ENCODE results near the gene RASA2.

DNA sequence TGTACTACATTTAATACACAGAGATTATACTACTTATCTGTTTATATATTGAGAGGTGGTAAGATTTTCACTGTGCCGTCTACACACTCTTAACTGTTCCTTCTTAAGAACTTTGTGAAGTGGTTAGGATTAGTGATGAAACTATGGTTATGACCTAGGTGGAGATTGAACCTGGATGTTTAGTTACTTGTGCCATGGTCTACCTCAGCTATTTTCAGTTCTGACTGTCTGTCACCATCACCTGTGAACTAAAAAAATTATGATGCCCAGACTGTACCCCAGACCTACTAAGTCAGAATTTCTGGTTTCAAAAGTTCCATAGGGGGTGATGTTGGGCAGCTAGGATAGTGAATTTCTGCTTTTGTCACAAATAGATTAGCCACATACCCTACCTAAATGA lies 6.4 kb downstream of the RASA2 start:
- TF ChIP-seq, protein P1, sequence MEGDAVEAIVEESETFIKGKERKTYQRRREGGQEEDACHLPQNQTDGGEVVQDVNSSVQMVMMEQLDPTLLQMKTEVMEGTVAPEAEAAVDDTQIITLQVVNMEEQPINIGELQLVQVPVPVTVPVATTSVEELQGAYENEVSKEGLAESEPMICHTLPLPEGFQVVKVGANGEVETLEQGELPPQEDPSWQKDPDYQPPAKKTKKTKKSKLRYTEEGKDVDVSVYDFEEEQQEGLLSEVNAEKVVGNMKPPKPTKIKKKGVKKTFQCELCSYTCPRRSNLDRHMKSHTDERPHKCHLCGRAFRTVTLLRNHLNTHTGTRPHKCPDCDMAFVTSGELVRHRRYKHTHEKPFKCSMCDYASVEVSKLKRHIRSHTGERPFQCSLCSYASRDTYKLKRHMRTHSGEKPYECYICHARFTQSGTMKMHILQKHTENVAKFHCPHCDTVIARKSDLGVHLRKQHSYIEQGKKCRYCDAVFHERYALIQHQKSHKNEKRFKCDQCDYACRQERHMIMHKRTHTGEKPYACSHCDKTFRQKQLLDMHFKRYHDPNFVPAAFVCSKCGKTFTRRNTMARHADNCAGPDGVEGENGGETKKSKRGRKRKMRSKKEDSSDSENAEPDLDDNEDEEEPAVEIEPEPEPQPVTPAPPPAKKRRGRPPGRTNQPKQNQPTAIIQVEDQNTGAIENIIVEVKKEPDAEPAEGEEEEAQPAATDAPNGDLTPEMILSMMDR (IDR thresholded peaks at IDR 0.05) = no peak
- TF ChIP-seq POLR2A (IDR thresholded peaks at IDR 0.05) (no peak), POLR2AphosphoS5 (IDR thresholded peaks at IDR 0.05) (no peak), EP300 (IDR thresholded peaks at IDR 0.05) (no peak)

Measured in stomach (tissue), 4 donors.